HCT116 (cell line): ENCODE results near the gene CCDC88C. TPM values are rescaled to one million over a fixed set of nuclear protein-coding genes. Genes with fewer than 3 reads are reported as not detected.

ENCODE experiments used
- ATAC-seq: fragments of 200-7000 bp; cut with Tn5 transposase; 2 replicates; pipeline ENCODE4 v1.9.1; 2020; ENCODE audit warnings: mild to moderate bottlenecking, moderate library complexity
- BruUV-seq: library from RNA; stranded (reverse); fragments of 400-500 nt; replicated peaks from 2 replicates; lab custom pipeline; 2021; lab: Mats Ljungman, UMichigan
- CTCF ChIA-PET: fragments of 300-600 bp; sonication (Branson Sonifier 250); formaldehyde crosslinking; loops from one replicate; lab custom pipeline; 2021; ENCODE audit warnings: antibody characterized with exemption; lab: Charles Lee
- POLR2A ChIA-PET: fragments of 300-600, 350-600 bp; sonication (Branson Sonifier 250); formaldehyde crosslinking; loops from one replicate; lab custom pipeline; 2021; ENCODE audit warnings: antibody characterized with exemption; lab: Charles Lee
- RAD21 ChIA-PET, 2 experiments: fragments of 300-600 bp; sonication (Branson Sonifier 250); formaldehyde crosslinking; loops; one replicate each; lab custom pipeline; 2023; ENCODE audit warnings: low total read pairs in 2 of 2; ENCODE audit not compliant: uncharacterized antibody in 2 of 2, unreplicated experiment in 2 of 2, low non-redundant PET in 1 of 2; lab: Charles Lee
- DNase-seq: peaks from one replicate; pipeline ENCODE4 v3.0.0-alpha.2; 2010; ENCODE audit warnings: low read depth, low spot score
- H2AFZ ChIP-seq: fragments of 200-600 bp; shearing (Covaris generic), sonication (generic); 2 replicates; pipeline ENCODE4 v1.6.1; 2017; ENCODE audit warnings: low read depth, mixed run types, mixed read lengths, antibody characterized with exemption, low read length; ENCODE audit not compliant: poor library complexity, severe bottlenecking
- H3K27ac ChIP-seq: 2 replicates; pipeline ENCODE4 v1.5.1; 2012; ENCODE audit warnings: low read depth, low read length
- H3K27me3 ChIP-seq: fragments of 200-600 bp; sonication (generic); 2 replicates; pipeline ENCODE4 v1.6.1; 2016; ENCODE audit warnings: mixed run types, low read length, mixed read lengths; ENCODE audit not compliant: insufficient read depth
- H3K36me3 ChIP-seq, 2 experiments: fragments of 200-500 bp in 1 of 2; fragments of 200-600 bp in 1 of 2; sonication (Bioruptor generic) in 1 of 2; sonication (generic) in 1 of 2; 2 replicates each; pipeline versions ENCODE4 v1.5.1 to v1.6.1; 2014 to 2016; ENCODE audit warnings: low read length in 2 of 2, inconsistent platforms in 1 of 2, mixed read lengths in 1 of 2, mixed run types in 1 of 2; ENCODE audit not compliant: insufficient read depth in 2 of 2, control insufficient read depth in 1 of 2
- H3K4me1 ChIP-seq, 2 experiments: fragments of 200-600 bp in 1 of 2; sonication (generic) in 1 of 2; 2 replicates each; pipeline versions ENCODE4 v1.5.1 to v1.6.1; 2012 to 2017; ENCODE audit warnings: low read length in 2 of 2, inconsistent platforms in 1 of 2, mild to moderate bottlenecking in 1 of 2, mixed read lengths in 1 of 2, mixed run types in 1 of 2, moderate library complexity in 1 of 2; ENCODE audit not compliant: insufficient read depth in 2 of 2, control insufficient read depth in 1 of 2
- H3K4me2 ChIP-seq: fragments of 200-600 bp; sonication (generic); 2 replicates; pipeline ENCODE4 v1.6.1; 2017; ENCODE audit warnings: mixed run types, low read length, mixed read lengths
- H3K4me3 ChIP-seq, 2 experiments: fragments of 200-600 bp in 1 of 2; sonication (generic) in 1 of 2; replicated peaks in 1 of 2; 2 replicates each; pipeline ENCODE4 v1.5.1; 2011 to 2016; ENCODE audit warnings: low read length in 2 of 2, control low read depth in 1 of 2, low read depth in 1 of 2, mild to moderate bottlenecking in 1 of 2, mixed read lengths in 1 of 2, mixed run types in 1 of 2
- H3K79me2 ChIP-seq: fragments of 200-600 bp; sonication (generic); 2 replicates; pipeline ENCODE4 v1.6.1; 2017; ENCODE audit warnings: mild to moderate bottlenecking, mixed run types, low read length, moderate library complexity, mixed read lengths; ENCODE audit not compliant: insufficient read depth
- H3K9ac ChIP-seq: fragments of 200-600 bp; sonication (generic); 2 replicates; pipeline ENCODE4 v1.6.1; 2016; ENCODE audit warnings: low read length, mixed read lengths
- H3K9me2 ChIP-seq: fragments of 200-600 bp; sonication (generic), shearing (Covaris generic); 2 replicates; pipeline ENCODE4 v1.6.1; 2017; ENCODE audit warnings: mixed run types, mild to moderate bottlenecking, moderate library complexity; ENCODE audit not compliant: insufficient read depth
- H3K9me3 ChIP-seq, 2 experiments: fragments of 200-500 bp in 1 of 2; fragments of 200-600 bp in 1 of 2; sonication (Bioruptor generic) in 1 of 2; sonication (generic) in 1 of 2; 2 replicates each; pipeline ENCODE4 v1.6.1; 2014 to 2017; ENCODE audit warnings: low read length in 2 of 2, mixed read lengths in 2 of 2, inconsistent platforms in 1 of 2, low read depth in 1 of 2, mild to moderate bottlenecking in 1 of 2, mixed run types in 1 of 2, moderate library complexity in 1 of 2; ENCODE audit not compliant: control insufficient read depth in 1 of 2, insufficient read depth in 1 of 2
- H4K20me1 ChIP-seq: fragments of 200-600 bp; sonication (generic), shearing (Covaris generic); 2 replicates; pipeline ENCODE4 v1.6.1; 2017; ENCODE audit warnings: mixed run types, mild to moderate bottlenecking, moderate library complexity; ENCODE audit not compliant: insufficient read depth
- ATF3 ChIP-seq: IDR thresholded peaks from 2 replicates; pipeline ENCODE4 v1.6.1; 2012
- CBX3 ChIP-seq: IDR thresholded peaks from 2 replicates; pipeline ENCODE4 v1.6.1; 2012; ENCODE audit warnings: low read depth
- EGR1 ChIP-seq: IDR thresholded peaks from 2 replicates; pipeline ENCODE4 v1.6.1; 2012; ENCODE audit warnings: low read depth
- EZH2phosphoT487 ChIP-seq: fragments of 200-600 bp; IDR thresholded peaks from 2 replicates; pipeline ENCODE4 v1.6.1; 2018; ENCODE audit warnings: antibody characterized with exemption, borderline replicate concordance
- POLR2A ChIP-seq: IDR thresholded peaks from 2 replicates; pipeline ENCODE4 v1.7.0; 2011; ENCODE audit warnings: borderline replicate concordance; ENCODE audit not compliant: insufficient read depth, insufficient read length; ENCODE audit errors: extremely low read depth
- POLR2AphosphoS5 ChIP-seq: IDR thresholded peaks from 2 replicates; pipeline ENCODE4 v1.6.1; 2011; ENCODE audit warnings: mild to moderate bottlenecking, low read depth, low read length, moderate library complexity
- SIN3A ChIP-seq: IDR thresholded peaks from 2 replicates; pipeline ENCODE4 v1.6.1; 2012; ENCODE audit warnings: low read depth
- SP1 ChIP-seq: IDR thresholded peaks from 2 replicates; pipeline ENCODE4 v1.6.1; 2012; ENCODE audit warnings: low read depth
- SRF ChIP-seq: IDR thresholded peaks from 2 replicates; pipeline ENCODE4 v1.6.1; 2012; ENCODE audit warnings: low read depth
- YY1 ChIP-seq: IDR thresholded peaks from 2 replicates; pipeline ENCODE4 v1.6.1; 2011; ENCODE audit warnings: low read length, low read depth, moderate library complexity, mild to moderate bottlenecking; ENCODE audit not compliant: insufficient replicate concordance; ENCODE audit errors: extremely low read depth
- ZNF274 ChIP-seq: fragments of 200-500 bp; sonication (Bioruptor generic); IDR thresholded peaks from 2 replicates; pipeline ENCODE4 v1.6.1; 2014; ENCODE audit warnings: mild to moderate bottlenecking, low read depth, low read length, inconsistent platforms
- intact Hi-C: fragments of 100-400 bp; cut with micrococcal nuclease; formaldehyde crosslinking; loops from 2 replicates; pipeline ENCODE4 v1.10.0; 2022
- total RNA-seq: library from RNA; stranded (reverse); gene quantifications from one replicate; pipeline ENCODE4 v1.2.1, GENCODE V29; 2021; ENCODE audit not compliant: unreplicated experiment

CCDC88C gene
- total RNA-seq, 1 experiment from 2014 or later = 20.8 TPM

- no peak for TF ChIP-seq EZH2phosphoT487
- TF ChIP-seq ATF3 = no peak
- TF ChIP-seq ZNF274 = no peak
Measured at GRCh38 chr14:91339671-91340369, 77.8 kb downstream of the CCDC88C start (continued).

DNA sequence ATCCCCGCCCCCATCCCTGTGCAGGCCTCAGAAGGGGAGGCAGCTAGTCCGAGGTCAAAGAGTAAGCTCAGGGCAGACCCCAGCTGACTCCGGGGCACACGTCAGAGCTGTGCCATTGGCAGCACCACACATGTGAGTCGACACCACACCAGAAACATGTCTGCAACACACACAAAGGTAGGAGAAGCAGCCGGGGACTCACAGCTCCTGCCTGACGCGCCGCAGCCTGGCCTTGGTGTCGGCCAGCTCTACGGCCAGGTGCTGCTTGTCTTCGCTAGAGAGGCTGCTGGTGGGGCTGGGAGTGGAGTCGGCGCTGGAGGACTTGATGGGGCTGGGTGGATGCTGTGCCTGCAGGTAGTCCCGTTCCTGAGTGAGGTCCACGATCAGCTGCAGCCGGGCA is 78.5 kb downstream of the CCDC88C start:
- Histone ChIP-seq H3K27ac (no peak overlapping the region), H2AFZ (no peak overlapping the region), H4K20me1 (no peaks in the 10 kb centered on the region), H3K9me2 (no peaks in the 10 kb centered on the region), H3K4me3 (no peak overlapping the region), H3K27me3 (no peaks in the 10 kb centered on the region), H3K4me1 (no peaks in the 10 kb centered on the region), H3K36me3 (no peaks in the 10 kb centered on the region; a peak in 1 of 4 replicates), H3K4me2 (no peak overlapping the region), H3K79me2 (no peaks in the 10 kb centered on the region), H3K9ac (no peak overlapping the region), H3K9me3 (no peaks in the 10 kb centered on the region)
- BruUV-seq = no TSS peak
- intact Hi-C loops = no loop called here
- no peak for DNase-seq
- RAD21 ChIA-PET = no interaction called here
- POLR2A ChIA-PET = no interaction called here
- TF ChIP-seq SIN3A (no peak), POLR2AphosphoS5 (no peak), SRF (no peak), CBX3 (no peak), EGR1 (no peak), YY1 (no peak), EZH2phosphoT487 (no peak), SP1 (no peak), POLR2A (no peak)
- TF ChIP-seq, all 23 proteins: peak for 0
- ATAC-seq = no peak
- CTCF ChIA-PET = no interaction called here
